Nucleus accumbens (tissue), 56 donors: ENCODE results near the gene FLYWCH2.

Source experiments
- DNase-seq, 56 donors: peaks; one replicate each; lab custom pipeline; 2025; lab: John Stamatoyannopoulos, UW

The FLYWCH2 gene

GRCh38 chr16:2852731-2853507 is 30.1 kb upstream of the FLYWCH2 start:
- no peak for DNase-seq

- no peak for DNase-seq
Observed at GRCh38 chr16:2853531-2854073, 29.4 kb upstream of the FLYWCH2 start.

GRCh38 chr16:2854700-2855309 is 28.2 kb upstream of the FLYWCH2 start:
- DNase-seq: no peak

- no peak for DNase-seq
Observed at GRCh38 chr16:2855536-2855935, 27.5 kb upstream of the FLYWCH2 start.

- DNase-seq: no peak
Observed at GRCh38 chr16:2856061-2856670, 26.8 kb upstream of the FLYWCH2 start.

- no peak for DNase-seq
Observed at GRCh38 chr16:2856686-2857450, 26.1 kb upstream of the FLYWCH2 start.

- DNase-seq: no peak
Observed at GRCh38 chr16:2857451-2858244, 25.4 kb upstream of the FLYWCH2 start, which contains the start of gene PRSS22. PRSS22 (minus strand) TSS chr16:2858170; CDS start chr16:2858104, 66 bp downstream.

- no peak for DNase-seq
Observed at GRCh38 chr16:2858245-2859025, 24.6 kb upstream of the FLYWCH2 start.

GRCh38 chr16:2859686-2860265 is 23.2 kb upstream of the FLYWCH2 start:
- no peak for DNase-seq

GRCh38 chr16:2860826-2861567 is 22.0 kb upstream of the FLYWCH2 start:
- no peak for DNase-seq

GRCh38 chr16:2865651-2866050 is 17.4 kb upstream of the FLYWCH2 start:
- DNase-seq: no peak

- DNase-seq: no peak
Observed at GRCh38 chr16:2866431-2866830, 16.6 kb upstream of the FLYWCH2 start.

- DNase-seq: no peak
Observed at GRCh38 chr16:2867661-2867986, 15.4 kb upstream of the FLYWCH2 start.

GRCh38 chr16:2867987-2868789 is 14.8 kb upstream of the FLYWCH2 start:
- peak in 55 of 56 donors; percentile 45 to 99 (median 89) for DNase-seq

GRCh38 chr16:2871926-2872325 is 11.1 kb upstream of the FLYWCH2 start:
- DNase-seq: no peak

GRCh38 chr16:2874032-2874911 is 8.7 kb upstream of the FLYWCH2 start:
- DNase-seq: no peak
